ENCODE data around the gene TENM4.

The TENM4 gene

DNA sequence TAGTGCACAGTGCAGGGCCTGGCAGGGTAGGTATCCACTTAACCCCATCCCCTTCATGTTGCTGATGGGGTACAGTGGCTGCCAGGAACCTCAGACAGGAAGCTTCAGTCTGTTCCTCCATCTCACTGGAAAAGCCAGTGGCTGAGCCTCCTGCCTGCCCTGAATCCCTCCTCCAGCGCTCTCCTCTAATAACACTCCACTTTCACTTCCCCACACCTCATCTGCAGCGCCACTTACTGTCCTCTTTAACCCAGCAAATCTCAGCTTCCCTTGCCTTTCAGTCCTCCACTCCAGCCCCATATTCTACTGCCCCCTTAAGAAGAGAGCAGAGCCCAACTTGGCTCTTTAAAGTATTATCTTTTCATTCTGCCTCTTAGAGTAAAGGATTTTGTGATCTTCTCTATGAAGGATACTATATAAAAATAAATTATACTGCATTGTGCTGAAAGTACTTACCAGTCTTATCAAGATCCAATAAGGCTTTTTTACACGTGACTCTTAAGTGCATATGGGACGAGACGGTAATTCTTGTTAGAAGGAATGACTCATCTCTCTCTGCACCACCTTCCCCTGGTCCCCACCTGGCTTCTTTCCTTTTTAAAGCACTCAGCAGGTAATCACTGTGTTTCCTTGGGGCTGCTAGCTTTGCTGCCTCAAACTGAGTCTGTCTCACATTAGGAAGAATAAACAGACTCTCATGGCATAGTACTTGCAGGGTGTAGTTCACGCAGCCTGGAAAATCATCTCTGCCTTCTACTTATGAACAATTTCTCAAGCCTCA, 628.1 kb downstream of the TENM4 start:
- no peak for DNase-seq (ENCODE audit: low read depth in 2 of 2)

GRCh38 chr11:78810559-78811009, 630.2 kb downstream of the TENM4 start:
- no peak for DNase-seq (ENCODE audit: low read depth in 2 of 2)

DNA sequence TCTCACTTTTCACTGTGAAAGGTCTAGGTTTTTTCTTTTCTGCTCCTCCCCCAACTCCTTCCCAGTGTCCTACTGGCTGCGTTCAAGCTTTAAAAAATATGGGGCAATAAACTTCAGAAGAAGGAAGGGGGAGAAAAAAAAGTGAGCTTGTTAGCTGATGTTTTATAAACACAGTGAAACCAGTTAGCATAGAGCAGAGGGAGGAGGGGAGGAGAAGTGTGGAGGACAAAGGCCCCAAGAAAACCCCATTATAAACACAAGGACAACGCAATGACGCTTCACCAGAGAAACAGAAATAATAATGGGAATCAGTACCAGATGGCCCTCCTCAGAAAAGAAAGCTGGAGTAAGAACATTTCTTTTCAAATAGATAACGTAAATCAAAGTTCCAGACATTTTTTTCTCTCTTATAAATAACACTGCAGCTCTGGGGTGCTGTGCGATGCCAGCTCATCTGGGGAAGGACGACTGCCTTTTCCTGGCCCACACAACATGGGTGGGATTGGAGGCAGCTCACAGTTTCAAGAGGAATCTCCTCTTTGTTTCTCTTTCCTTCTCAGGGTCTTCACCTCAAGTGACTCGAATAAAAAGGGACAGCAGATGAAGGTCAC, 630.8 kb downstream of the TENM4 start:
- no peak for DNase-seq (ENCODE audit: low read depth in 2 of 2)

DNA sequence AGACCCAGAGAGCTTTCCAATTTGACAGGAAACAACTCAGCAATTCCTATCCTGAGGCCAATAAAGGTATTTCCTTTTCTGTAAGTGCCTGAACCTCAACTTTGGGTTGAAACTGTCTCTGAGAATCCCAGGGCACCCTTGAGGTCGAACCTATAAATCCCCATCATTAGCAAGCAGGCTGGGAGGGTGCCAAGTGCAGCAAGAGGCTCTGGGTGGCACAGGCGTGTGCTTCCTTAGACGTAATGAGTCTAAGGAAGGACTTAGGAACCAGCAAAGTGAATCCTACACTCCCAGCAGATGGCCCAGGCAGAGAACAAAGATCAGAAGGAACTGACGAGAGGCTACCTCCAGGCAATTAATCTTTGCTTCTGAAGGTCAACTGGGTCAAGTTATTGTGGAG, 631.9 kb downstream of the TENM4 start:
- no peak for DNase-seq (ENCODE audit: low read depth in 2 of 2)

GRCh38 chr11:78807351-78807750, 633.5 kb downstream of the TENM4 start:
- no peak for DNase-seq (ENCODE audit: low read depth in 2 of 2)

DNA sequence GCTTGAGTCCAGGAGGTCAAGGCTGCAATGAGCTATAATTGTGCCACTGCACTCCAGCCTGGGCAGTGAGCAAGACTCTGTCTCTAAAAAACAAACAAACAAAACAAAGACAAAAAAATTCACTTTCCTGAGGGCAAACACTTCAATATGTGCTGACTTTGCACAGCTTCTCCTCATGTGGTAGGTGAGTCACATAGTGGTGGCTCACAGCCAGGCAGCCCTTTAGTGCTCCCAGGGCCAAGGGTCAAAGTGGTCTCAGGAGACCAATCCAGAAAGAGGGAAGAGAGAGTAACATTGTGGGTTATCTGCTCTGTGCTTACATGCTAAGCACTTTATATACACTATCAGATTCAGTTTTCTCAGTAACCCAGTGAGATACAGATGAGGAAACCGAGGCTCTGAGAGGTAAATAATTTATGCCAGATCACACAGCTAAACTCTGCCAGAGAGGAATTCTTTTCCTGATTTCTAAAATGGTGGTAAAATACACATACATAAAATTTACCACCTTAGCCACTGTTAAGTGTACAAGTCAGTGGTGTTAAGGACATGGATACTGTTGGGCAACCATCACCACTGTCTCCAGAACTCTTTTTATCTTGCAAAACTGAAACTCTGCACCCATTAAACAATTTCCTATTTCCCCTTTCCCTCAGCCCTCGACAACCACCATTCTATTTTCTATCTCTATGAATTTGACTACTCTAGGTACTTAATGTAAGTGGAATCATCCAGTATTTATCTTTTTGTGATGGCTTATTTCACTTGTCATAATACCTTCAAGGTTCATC, 634.4 kb downstream of the TENM4 start:
- no peak for DNase-seq (ENCODE audit: low read depth in 2 of 2)

DNA sequence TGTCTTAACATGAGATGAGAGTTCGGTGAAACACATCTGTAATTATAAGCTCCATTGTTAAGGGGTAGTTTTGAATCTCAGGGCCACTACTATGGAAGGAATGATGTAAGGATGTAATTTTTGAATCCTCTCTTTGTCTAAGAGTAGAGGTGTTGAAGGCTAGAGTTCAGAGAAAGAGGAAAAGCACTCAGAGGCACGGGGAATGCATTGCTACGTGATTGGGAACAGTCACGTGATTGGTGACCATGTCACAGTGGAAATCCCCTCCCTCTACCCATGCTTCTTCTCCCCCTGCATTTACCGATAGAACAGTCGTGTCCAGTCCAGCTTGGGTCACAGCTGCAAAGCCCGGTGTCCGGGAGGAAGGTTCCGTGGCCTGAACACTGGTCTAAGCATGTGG, 635.8 kb downstream of the TENM4 start:
- DNase-seq (ENCODE audit: low read depth in 2 of 2) = no peak

DNA sequence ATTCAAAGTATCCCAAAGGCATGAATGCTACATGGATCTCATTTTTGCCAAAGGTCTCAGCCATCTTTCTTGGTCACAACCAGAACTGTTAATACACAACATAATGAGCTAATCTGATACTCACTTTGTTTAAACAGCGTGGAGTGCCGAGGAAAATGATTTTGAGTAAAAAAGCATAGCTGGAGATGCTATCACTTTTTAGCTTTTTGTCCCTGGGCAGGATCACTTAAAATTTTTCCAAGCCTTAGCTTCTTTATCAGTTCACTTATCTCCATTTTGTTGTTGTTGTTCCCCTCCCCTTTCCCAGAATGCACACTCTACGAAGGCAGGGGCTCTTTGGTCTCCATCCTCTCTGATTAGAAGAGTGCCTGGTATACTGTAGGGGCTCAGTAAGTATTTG, 636.8 kb downstream of the TENM4 start:
- no peak for DNase-seq (ENCODE audit: low read depth in 2 of 2)

- DNase-seq (ENCODE audit: low read depth in 2 of 2) = no peak
These were observed 638.6 kb downstream of the TENM4 start for GRCh38 chr11:78802058-78802761.

GRCh38 chr11:78801161-78801884, 639.5 kb downstream of the TENM4 start:
- no peak for DNase-seq (ENCODE audit: low read depth in 2 of 2)

GRCh38 chr11:78800756-78801155, 640.1 kb downstream of the TENM4 start:
- no peak for DNase-seq (ENCODE audit: low read depth in 2 of 2)

- no peak for DNase-seq (ENCODE audit: low read depth in 2 of 2)
These were observed 640.6 kb downstream of the TENM4 start for GRCh38 chr11:78800096-78800690.

- no peak for DNase-seq (ENCODE audit: low read depth in 2 of 2)
These were observed 642.2 kb downstream of the TENM4 start for GRCh38 chr11:78798663-78799062.

- no peak for DNase-seq (ENCODE audit: low read depth in 2 of 2)
These were observed 643.3 kb downstream of the TENM4 start for GRCh38 chr11:78797559-78797958.

DNA sequence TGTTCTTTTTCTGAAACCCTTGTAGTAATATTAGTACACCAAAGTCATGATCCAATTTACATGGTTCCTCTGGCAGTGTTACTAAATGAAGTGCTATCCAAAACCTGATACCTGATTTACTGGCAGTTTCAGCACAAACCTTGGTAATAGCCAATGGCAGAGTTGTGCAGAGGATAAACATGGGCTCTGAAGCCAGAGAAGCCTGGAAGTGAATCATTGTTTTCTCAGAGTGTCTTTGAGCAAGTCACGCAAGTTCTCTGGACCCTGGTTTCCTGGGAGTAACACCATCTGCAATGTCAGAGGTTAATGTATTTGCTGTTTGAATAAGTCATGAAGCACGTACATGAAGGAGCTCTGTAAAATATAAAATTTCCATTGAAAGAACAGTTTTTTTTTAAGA, 643.9 kb downstream of the TENM4 start:
- no peak for DNase-seq (ENCODE audit: low read depth in 2 of 2)

- DNase-seq (ENCODE audit: low read depth in 2 of 2) = no peak
These were observed 645.1 kb downstream of the TENM4 start for GRCh38 chr11:78795621-78796261.

GRCh38 chr11:78791964-78792363, 648.9 kb downstream of the TENM4 start:
- DNase-seq (ENCODE audit: low read depth in 2 of 2) = no peak

GRCh38 chr11:78791254-78791653, 649.6 kb downstream of the TENM4 start:
- no peak for DNase-seq (ENCODE audit: low read depth in 2 of 2)

DNA sequence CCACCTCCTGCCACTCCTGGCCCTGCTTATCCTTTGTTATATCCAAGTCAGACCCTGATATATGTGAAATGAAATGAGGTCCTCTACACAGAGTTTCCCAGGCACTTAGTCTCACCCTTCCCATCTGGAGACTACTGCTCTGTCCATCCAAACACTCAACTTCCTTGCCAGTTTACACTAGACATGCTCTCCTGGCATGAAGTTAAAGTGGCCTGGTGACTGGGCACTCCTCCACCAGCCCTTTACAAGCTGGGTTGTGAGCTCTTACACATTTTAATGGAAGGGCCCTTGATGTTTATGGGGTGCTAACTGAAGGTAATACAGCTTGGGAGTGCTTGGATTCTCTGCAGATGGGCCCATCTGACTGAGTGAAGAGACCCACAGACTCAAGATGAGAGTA, 650.0 kb downstream of the TENM4 start:
- DNase-seq (ENCODE audit: low read depth in 2 of 2) = no peak

- no peak for DNase-seq (ENCODE audit: low read depth in 2 of 2)
These were observed 651.5 kb downstream of the TENM4 start for GRCh38 chr11:78789375-78789774.
